ENCODE data around the gene WDR74. TPM values are rescaled to one million over a fixed set of nuclear protein-coding genes. Genes with fewer than 3 reads are reported as not detected.

WDR74 gene
- total and polyA plus RNA-seq, 9 of the 15 experiments (the other 6 are each of a cell fraction or from before 2014, with no cell fraction given) = 32.7 to 210 (median 114) TPM

DNA sequence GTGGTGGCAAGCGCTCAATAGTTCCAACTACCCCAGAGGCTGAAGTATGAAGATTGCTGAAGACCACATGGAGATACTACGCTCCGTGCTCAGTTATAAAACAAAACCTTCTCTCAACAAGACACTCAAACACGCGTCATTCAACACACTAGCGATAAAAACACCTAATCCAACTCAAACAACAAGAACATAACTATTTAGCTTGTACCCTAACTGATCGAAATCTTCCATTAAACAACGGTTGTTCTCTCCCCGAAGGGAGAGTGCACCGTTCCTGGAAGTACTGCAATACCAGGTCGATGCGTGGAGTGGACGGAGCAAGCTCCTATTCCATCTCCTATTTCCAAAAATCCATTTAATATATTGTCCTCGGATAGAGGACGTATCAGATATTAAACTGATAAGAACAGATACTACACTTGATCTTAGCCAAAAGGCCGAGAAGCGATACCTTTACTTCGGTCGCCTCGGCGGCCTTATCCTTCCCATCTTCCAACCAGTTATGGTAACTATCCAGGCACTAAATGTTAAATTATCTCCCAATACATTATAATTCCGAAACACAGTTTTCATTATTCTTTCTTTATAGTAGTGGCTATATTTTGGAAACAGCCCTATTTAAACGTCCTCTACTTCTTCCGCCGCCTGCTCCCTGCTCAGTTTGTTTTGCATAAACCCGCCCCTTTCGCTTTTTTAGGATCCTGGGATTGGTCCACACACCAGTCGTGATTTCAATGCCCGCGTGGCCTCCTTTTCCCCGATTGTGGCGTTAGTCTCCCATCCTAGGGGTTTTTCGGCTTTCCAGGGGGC lies 2.2 kb upstream of the WDR74 start (continued):
- no peak; the same call in 1 of the 2 replicates for TF ChIP-seq NFIX (CRISPR knock-in tag; IDR thresholded peaks at IDR 0.05; ENCODE audit: low read depth)
- peak; percentile 100 for TF ChIP-seq ZBED1 (IDR thresholded peaks at IDR 0.05)
- TF ChIP-seq MCM3 (IDR thresholded peaks at IDR 0.05) = no peak
- TF ChIP-seq SIN3A (IDR thresholded peaks at IDR 0.05; ENCODE audit: borderline replicate concordance in 2 of 2, control insufficient read depth in 1 of 2, low read depth in 2 of 2, low read length in 2 of 2) = peak; percentile 96 to 98
- TF ChIP-seq TAF1 (IDR thresholded peaks at IDR 0.05; ENCODE audit: control insufficient read depth, extremely low read depth, insufficient read depth, low read length, severe bottlenecking) = peak; percentile 60
- TF ChIP-seq MYC (IDR thresholded peaks at IDR 0.05; ENCODE audit: low read depth, low read length) = peak; percentile 92
- peak; percentile 97 for TF ChIP-seq MYC (CRISPR knock-in tag; IDR thresholded peaks at IDR 0.05; ENCODE audit: borderline replicate concordance, low read depth)
- TF ChIP-seq MEIS2 (IDR thresholded peaks at IDR 0.05; ENCODE audit: partially characterized antibody) = peak; percentile 79
- 0 out of 2 replicates have a peak, but pooled peaks have one; percentile 11 for TF ChIP-seq ZC3H11A (IDR thresholded peaks at IDR 0.05; ENCODE audit: low read depth, low read length)
- TF ChIP-seq, protein P1, sequence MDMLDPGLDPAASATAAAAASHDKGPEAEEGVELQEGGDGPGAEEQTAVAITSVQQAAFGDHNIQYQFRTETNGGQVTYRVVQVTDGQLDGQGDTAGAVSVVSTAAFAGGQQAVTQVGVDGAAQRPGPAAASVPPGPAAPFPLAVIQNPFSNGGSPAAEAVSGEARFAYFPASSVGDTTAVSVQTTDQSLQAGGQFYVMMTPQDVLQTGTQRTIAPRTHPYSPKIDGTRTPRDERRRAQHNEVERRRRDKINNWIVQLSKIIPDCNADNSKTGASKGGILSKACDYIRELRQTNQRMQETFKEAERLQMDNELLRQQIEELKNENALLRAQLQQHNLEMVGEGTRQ (CRISPR knock-in tag; IDR thresholded peaks at IDR 0.05) = no peak
- peak; percentile 51; the same call in 1 of the 2 replicates for TF ChIP-seq ZNF644 (tag; IDR thresholded peaks at IDR 0.05; ENCODE audit: low read depth)
- TF ChIP-seq, protein P2, sequence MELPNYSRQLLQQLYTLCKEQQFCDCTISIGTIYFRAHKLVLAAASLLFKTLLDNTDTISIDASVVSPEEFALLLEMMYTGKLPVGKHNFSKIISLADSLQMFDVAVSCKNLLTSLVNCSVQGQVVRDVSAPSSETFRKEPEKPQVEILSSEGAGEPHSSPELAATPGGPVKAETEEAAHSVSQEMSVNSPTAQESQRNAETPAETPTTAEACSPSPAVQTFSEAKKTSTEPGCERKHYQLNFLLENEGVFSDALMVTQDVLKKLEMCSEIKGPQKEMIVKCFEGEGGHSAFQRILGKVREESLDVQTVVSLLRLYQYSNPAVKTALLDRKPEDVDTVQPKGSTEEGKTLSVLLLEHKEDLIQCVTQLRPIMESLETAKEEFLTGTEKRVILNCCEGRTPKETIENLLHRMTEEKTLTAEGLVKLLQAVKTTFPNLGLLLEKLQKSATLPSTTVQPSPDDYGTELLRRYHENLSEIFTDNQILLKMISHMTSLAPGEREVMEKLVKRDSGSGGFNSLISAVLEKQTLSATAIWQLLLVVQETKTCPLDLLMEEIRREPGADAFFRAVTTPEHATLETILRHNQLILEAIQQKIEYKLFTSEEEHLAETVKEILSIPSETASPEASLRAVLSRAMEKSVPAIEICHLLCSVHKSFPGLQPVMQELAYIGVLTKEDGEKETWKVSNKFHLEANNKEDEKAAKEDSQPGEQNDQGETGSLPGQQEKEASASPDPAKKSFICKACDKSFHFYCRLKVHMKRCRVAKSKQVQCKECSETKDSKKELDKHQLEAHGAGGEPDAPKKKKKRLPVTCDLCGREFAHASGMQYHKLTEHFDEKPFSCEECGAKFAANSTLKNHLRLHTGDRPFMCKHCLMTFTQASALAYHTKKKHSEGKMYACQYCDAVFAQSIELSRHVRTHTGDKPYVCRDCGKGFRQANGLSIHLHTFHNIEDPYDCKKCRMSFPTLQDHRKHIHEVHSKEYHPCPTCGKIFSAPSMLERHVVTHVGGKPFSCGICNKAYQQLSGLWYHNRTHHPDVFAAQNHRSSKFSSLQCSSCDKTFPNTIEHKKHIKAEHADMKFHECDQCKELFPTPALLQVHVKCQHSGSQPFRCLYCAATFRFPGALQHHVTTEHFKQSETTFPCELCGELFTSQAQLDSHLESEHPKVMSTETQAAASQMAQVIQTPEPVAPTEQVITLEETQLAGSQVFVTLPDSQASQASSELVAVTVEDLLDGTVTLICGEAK (IDR thresholded peaks at IDR 0.05) = peak; percentile 68
- TF ChIP-seq, protein P2 (CRISPR knock-in tag; IDR thresholded peaks at IDR 0.05) = peak; percentile 82
- TF ChIP-seq BCL6 (CRISPR knock-in tag; IDR thresholded peaks at IDR 0.05) = peak; percentile 94
- peak; percentile 87 for TF ChIP-seq MTA1 (IDR thresholded peaks at IDR 0.05; ENCODE audit: borderline replicate concordance)
- TF ChIP-seq ZNF175 (CRISPR knock-in tag; IDR thresholded peaks at IDR 0.05; ENCODE audit: low read depth) = peak; percentile 78
- no peak for TF ChIP-seq CBX8 (IDR thresholded peaks at IDR 0.05; ENCODE audit: borderline replicate concordance, extremely low read depth, low read depth, low read length, poor library complexity, severe bottlenecking)
- no peak; the same call in 1 of the 2 replicates for TF ChIP-seq SMAD4 (CRISPR knock-in tag; conservative IDR thresholded peaks at IDR 0.05)

Measured in K562 (cell line).